ENCODE data around the gene NAT14. TPM values are rescaled to one million over a fixed set of nuclear protein-coding genes. Genes with fewer than 3 reads are reported as not detected.

NAT14 gene
- total RNA-seq, 1 donor from 2014 or later: 16.6 TPM

GRCh38 chr19:55461259-55461973 is 23.6 kb upstream of the NAT14 start, which contains the start of gene ISOC2:
Gene ISOC2, minus strand, starts transcription at chr19:55461642. Its CDS starts 5,156 bp downstream, at chr19:55456486.
- Histone ChIP-seq H3K4me3 (peak within 1 kb of the TSS; percentile 76), H3K9me3 (no peaks in the 10 kb centered on the region), H3K36me3 (no peaks in the 10 kb centered on the region), H3K27ac (peak within 1 kb of the TSS; percentile 90), H3K4me1 (peaks cover 21% of the 10 kb centered on the region), H3K27me3 (ENCODE audit: low read depth) (no peaks in the 10 kb centered on the region)
- intact Hi-C loops (cut with DNase I): no loop called here
- ATAC-seq (peak; percentile 97 to 98), DNase-seq (peak; percentile 100)
- TF ChIP-seq CTCF (IDR thresholded peaks at IDR 0.05): peak; percentile 5

GRCh38 chr19:55461974-55462626 is 22.9 kb upstream of the NAT14 start:
- peak overlapping the region; percentile 83 for H3K27ac ChIP-seq
- no peak for ATAC-seq
- H3K36me3 ChIP-seq: no peaks in the 10 kb centered on the region
- peak overlapping the region; percentile 76 for H3K4me3 ChIP-seq
- no peak for TF ChIP-seq CTCF (IDR thresholded peaks at IDR 0.05)
- H3K4me1 ChIP-seq: peaks cover 21% of the 10 kb centered on the region
- H3K27me3 ChIP-seq (ENCODE audit: low read depth): no peaks in the 10 kb centered on the region
- DNase-seq: no peak
- intact Hi-C loops (cut with DNase I): no loop called here
- H3K9me3 ChIP-seq: no peaks in the 10 kb centered on the region

- TF ChIP-seq CTCF (IDR thresholded peaks at IDR 0.05): no peak
- no peaks in the 10 kb centered on the region for H3K36me3 ChIP-seq
- intact Hi-C loops (cut with DNase I): no loop called here
- no peak for ATAC-seq
- H3K4me1 ChIP-seq: peaks cover 21% of the 10 kb centered on the region
- H3K27ac ChIP-seq: no peak overlapping the region
- DNase-seq: no peak
- H3K4me3 ChIP-seq: no peak overlapping the region
- H3K9me3 ChIP-seq: no peaks in the 10 kb centered on the region
- H3K27me3 ChIP-seq (ENCODE audit: low read depth): no peaks in the 10 kb centered on the region
These were observed 22.3 kb upstream of the NAT14 start for GRCh38 chr19:55462722-55463121.

- Histone ChIP-seq H3K4me3 (no peak overlapping the region), H3K27ac (no peak overlapping the region), H3K4me1 (peaks cover 21% of the 10 kb centered on the region), H3K9me3 (no peaks in the 10 kb centered on the region), H3K27me3 (ENCODE audit: low read depth) (no peaks in the 10 kb centered on the region), H3K36me3 (no peaks in the 10 kb centered on the region)
- DNase-seq: no peak
- intact Hi-C loops (cut with DNase I): no loop called here
- no peak for ATAC-seq
- TF ChIP-seq CTCF (IDR thresholded peaks at IDR 0.05): no peak
These were observed 21.4 kb upstream of the NAT14 start for GRCh38 chr19:55463583-55464031.

- no peak overlapping the region for H3K27ac ChIP-seq
- ATAC-seq (no peak), DNase-seq (no peak)
- H3K27me3 ChIP-seq (ENCODE audit: low read depth): no peaks in the 10 kb centered on the region
- H3K36me3 ChIP-seq: no peaks in the 10 kb centered on the region
- TF ChIP-seq CTCF (IDR thresholded peaks at IDR 0.05): no peak
- H3K4me1 ChIP-seq: peaks cover 21% of the 10 kb centered on the region
- no peak overlapping the region for H3K4me3 ChIP-seq
- intact Hi-C loops (cut with DNase I): no loop called here
- no peaks in the 10 kb centered on the region for H3K9me3 ChIP-seq
These were observed 20.8 kb upstream of the NAT14 start for GRCh38 chr19:55464039-55464661.
